Activated CD8-positive, alpha-beta T cell treated with anti-CD3 and anti-CD28 coated beads for 36 hours (primary cell): Measurements from ENCODE around the gene PTPN11. TPM values are rescaled to one million over a fixed set of nuclear protein-coding genes. Genes with fewer than 3 reads are reported as not detected.

ENCODE experiments used
- ATAC-seq: fragments of 200-7000 bp; cut with Tn5 transposase; one replicate; pipeline ENCODE4 v1.10.0; 2021; ENCODE audit warnings: mild to moderate bottlenecking, moderate library complexity
- CTCF ChIA-PET: fragments of 350-600 bp; sonication (Branson Sonifier 250); formaldehyde crosslinking; loops from one replicate; lab custom pipeline; 2021; ENCODE audit warnings: antibody characterized with exemption; lab: Charles Lee
- POLR2A ChIA-PET: fragments of 350-600 bp; sonication (Branson Sonifier 250); formaldehyde crosslinking; loops from one replicate; lab custom pipeline; 2021; ENCODE audit warnings: antibody characterized with exemption; lab: Charles Lee
- DNase-seq: peaks from one replicate; pipeline ENCODE4 v3.0.0-alpha.2; 2020
- H3K27ac Mint-ChIP-seq: one replicate; pipeline ENCODE4 v1.8.0; 2021; ENCODE audit warnings: mild to moderate bottlenecking, mixed read lengths
- H3K27me3 Mint-ChIP-seq: one replicate; pipeline ENCODE4 v1.8.0; 2021; ENCODE audit warnings: mixed read lengths
- H3K36me3 Mint-ChIP-seq: one replicate; pipeline ENCODE4 v1.8.0; 2021; ENCODE audit warnings: low read depth, mixed read lengths
- H3K4me1 Mint-ChIP-seq: one replicate; pipeline ENCODE4 v1.8.0; 2021; ENCODE audit warnings: low read depth, mixed read lengths
- H3K4me3 Mint-ChIP-seq: one replicate; pipeline ENCODE4 v1.8.0; 2021; ENCODE audit warnings: mild to moderate bottlenecking, moderate library complexity, mixed read lengths
- H3K9me3 Mint-ChIP-seq: one replicate; pipeline ENCODE4 v1.8.0; 2021; ENCODE audit warnings: mixed read lengths
- intact Hi-C: fragments of 100-400 bp; cut with micrococcal nuclease; formaldehyde crosslinking; loops from one replicate; pipeline ENCODE4 v1.10.0; 2022
- total RNA-seq, 2 experiments: library from RNA; stranded (reverse); gene quantifications; one replicate each; pipeline ENCODE4 v1.2.3, GENCODE V29; 2021
- TF ChIP-seq, protein P1 (sequence below): fragments of 200-600 bp; IDR thresholded peaks from one replicate; pipeline ENCODE4 v1.8.0; 2022; ENCODE audit warnings: antibody characterized with exemption, mild to moderate bottlenecking

The PTPN11 gene
- total RNA-seq, 2 experiments from 2014 or later = 131 to 142 TPM

DNA sequence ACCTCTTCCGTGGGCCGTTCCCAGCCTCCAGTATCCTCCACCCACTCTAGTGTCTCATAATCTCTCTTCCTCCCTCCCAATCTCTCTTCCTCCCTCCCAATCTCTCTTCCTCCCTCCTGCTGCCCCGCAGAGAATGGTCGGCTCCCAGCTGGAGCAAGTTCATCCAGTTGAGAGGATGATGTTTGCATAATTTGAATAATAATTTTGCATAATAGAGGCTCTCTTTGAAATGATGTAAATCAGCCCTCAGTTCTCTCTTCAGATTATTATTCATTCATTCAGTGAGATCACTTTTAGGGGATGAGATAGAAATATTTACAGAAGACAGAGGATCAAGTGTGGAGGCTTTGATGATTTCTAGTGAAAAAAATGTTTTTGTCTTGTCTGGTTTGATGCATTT is 125.0 kb downstream of the PTPN11 start:
- no peak for DNase-seq
- CTCF ChIA-PET = no interaction called here

DNA sequence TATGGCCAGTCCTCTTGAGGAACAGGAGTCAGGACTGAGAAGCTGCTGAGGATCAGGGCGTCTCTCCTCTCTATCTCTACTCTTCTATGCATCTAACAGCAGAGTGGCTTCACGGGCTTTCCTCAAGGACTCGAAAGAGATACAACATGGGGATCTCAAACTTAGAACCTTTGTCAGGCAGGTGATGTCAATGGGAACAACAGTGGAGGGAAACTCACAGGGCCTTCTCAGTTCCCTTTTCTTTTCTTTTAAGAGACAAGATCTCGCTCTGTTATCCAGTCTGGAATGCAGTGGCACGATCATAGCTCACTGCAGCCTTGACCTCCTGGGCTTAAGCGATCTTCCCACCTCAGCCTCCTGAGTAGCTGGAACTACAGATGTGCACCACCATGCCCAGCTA is 127.6 kb downstream of the PTPN11 start:
- Mint-ChIP-seq H3K27me3 (peaks cover 8% of the 10 kb centered on the region), H3K27ac (no peak overlapping the region), H3K4me3 (no peak overlapping the region), H3K9me3 (no peaks in the 10 kb centered on the region), H3K36me3 (no peaks in the 10 kb centered on the region), H3K4me1 (no peaks in the 10 kb centered on the region)
- DNase-seq (no peak), ATAC-seq (no peak)
- TF ChIP-seq, protein P1, sequence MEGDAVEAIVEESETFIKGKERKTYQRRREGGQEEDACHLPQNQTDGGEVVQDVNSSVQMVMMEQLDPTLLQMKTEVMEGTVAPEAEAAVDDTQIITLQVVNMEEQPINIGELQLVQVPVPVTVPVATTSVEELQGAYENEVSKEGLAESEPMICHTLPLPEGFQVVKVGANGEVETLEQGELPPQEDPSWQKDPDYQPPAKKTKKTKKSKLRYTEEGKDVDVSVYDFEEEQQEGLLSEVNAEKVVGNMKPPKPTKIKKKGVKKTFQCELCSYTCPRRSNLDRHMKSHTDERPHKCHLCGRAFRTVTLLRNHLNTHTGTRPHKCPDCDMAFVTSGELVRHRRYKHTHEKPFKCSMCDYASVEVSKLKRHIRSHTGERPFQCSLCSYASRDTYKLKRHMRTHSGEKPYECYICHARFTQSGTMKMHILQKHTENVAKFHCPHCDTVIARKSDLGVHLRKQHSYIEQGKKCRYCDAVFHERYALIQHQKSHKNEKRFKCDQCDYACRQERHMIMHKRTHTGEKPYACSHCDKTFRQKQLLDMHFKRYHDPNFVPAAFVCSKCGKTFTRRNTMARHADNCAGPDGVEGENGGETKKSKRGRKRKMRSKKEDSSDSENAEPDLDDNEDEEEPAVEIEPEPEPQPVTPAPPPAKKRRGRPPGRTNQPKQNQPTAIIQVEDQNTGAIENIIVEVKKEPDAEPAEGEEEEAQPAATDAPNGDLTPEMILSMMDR = no peak
- POLR2A ChIA-PET = no interaction called here
- CTCF ChIA-PET = no interaction called here
- intact Hi-C loops = no loop called here

More for the DNA sequence above, 125.0 kb downstream of the PTPN11 start:
- TF ChIP-seq, protein P1 = no peak
- POLR2A ChIA-PET = no interaction called here
- Mint-ChIP-seq H3K36me3 (no peaks in the 10 kb centered on the region), H3K4me1 (no peaks in the 10 kb centered on the region), H3K27me3 (peaks cover 10% of the 10 kb centered on the region), H3K27ac (no peak overlapping the region), H3K4me3 (no peak overlapping the region), H3K9me3 (no peaks in the 10 kb centered on the region)
- intact Hi-C loops = no loop called here
- no peak for ATAC-seq

DNA sequence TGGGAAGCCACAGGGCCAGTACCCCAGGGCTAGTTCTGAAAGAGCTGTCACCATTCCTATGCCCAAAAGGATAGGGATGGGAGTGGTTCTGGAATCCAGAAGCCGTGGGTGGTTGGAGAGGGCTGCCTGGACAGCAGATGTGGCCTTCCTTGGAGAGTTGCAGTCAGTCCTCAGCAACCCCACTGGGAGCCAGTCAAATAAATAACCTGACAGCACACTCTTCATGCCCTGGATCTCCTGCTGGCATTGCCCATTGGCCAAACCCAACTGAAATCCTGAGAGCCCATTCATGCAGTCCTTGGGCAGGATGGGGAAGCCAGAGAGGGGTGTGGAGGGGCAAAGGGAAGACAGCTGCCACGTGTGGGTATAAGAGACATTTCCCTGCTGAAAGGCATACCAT is 128.2 kb downstream of the PTPN11 start:
- H3K27me3 Mint-ChIP-seq = peaks cover 8% of the 10 kb centered on the region

GRCh38 chr12:112549031-112549430 is 130.3 kb downstream of the PTPN11 start:
- TF ChIP-seq, protein P1 = no peak
- Mint-ChIP-seq H3K27me3 (peaks cover 12% of the 10 kb centered on the region), H3K9me3 (no peaks in the 10 kb centered on the region), H3K27ac (no peak overlapping the region), H3K4me1 (no peaks in the 10 kb centered on the region), H3K36me3 (no peaks in the 10 kb centered on the region), H3K4me3 (no peak overlapping the region)
- CTCF ChIA-PET = no interaction called here
- POLR2A ChIA-PET = no interaction called here
- DNase-seq (no peak), ATAC-seq (no peak)
- intact Hi-C loops = no loop called here

More for the DNA sequence above, 128.2 kb downstream of the PTPN11 start:
- Mint-ChIP-seq H3K4me3 (no peak overlapping the region), H3K27ac (no peak overlapping the region), H3K9me3 (no peaks in the 10 kb centered on the region), H3K36me3 (no peaks in the 10 kb centered on the region), H3K4me1 (no peaks in the 10 kb centered on the region)
- intact Hi-C loops = no loop called here
- no peak for DNase-seq
- POLR2A ChIA-PET = no interaction called here
- TF ChIP-seq, protein P1 = no peak
- ATAC-seq = no peak
- CTCF ChIA-PET = no interaction called here

- DNase-seq = no peak
- no peak for ATAC-seq
- TF ChIP-seq, protein P1 = no peak
- ChIA-PET POLR2A (no interaction called here), CTCF (interaction anchor here (0.8 kb wide), 1 partner anchor 353 kb away, joined by 3 read pairs; no protein-coding TSS in a partner anchor)
- H3K4me1 Mint-ChIP-seq = no peaks in the 10 kb centered on the region
- no peaks in the 10 kb centered on the region for H3K36me3 Mint-ChIP-seq
- H3K4me3 Mint-ChIP-seq = no peak overlapping the region
- H3K9me3 Mint-ChIP-seq = no peaks in the 10 kb centered on the region
- peaks cover 15% of the 10 kb centered on the region for H3K27me3 Mint-ChIP-seq
- intact Hi-C loops = no loop called here
- H3K27ac Mint-ChIP-seq = no peak overlapping the region
Observed at GRCh38 chr12:112551681-112552080, 132.9 kb downstream of the PTPN11 start.
